Measurements from ENCODE around the gene GMDS. TPM values are rescaled to one million over a fixed set of nuclear protein-coding genes. Genes with fewer than 3 reads are reported as not detected.

GMDS gene
- total and polyA plus RNA-seq, 2 experiments from 2014 or later, result 6.3 to 17.7 TPM

- H3K27me3 ChIP-seq, result no peaks in the 10 kb centered on the region
- no peaks in the 10 kb centered on the region for H3K9me3 ChIP-seq (ENCODE audit: low read depth)
- no peaks in the 10 kb centered on the region for H3K36me3 ChIP-seq
- no peak overlapping the region for H3K27ac ChIP-seq
- TF ChIP-seq CTCF (IDR thresholded peaks at IDR 0.05; ENCODE audit: low read depth, low read length), result no peak
- DNase-seq (ENCODE audit: low read depth in 1 of 2, low spot score in 1 of 2), result no peak
- H3K4me1 ChIP-seq (ENCODE audit: low read depth), result peaks cover 13% of the 10 kb centered on the region
- no peak overlapping the region for H3K4me3 ChIP-seq
These were observed 470.0 kb downstream of the GMDS start for GRCh38 chr6:1775441-1775840.

- Histone ChIP-seq H3K4me3 (no peak overlapping the region), H3K9me3 (ENCODE audit: low read depth) (no peaks in the 10 kb centered on the region), H3K27me3 (no peaks in the 10 kb centered on the region), H3K36me3 (no peaks in the 10 kb centered on the region), H3K27ac (no peak overlapping the region), H3K4me1 (ENCODE audit: low read depth) (peaks cover 13% of the 10 kb centered on the region)
- no peak for DNase-seq (ENCODE audit: low read depth in 1 of 2, low spot score in 1 of 2)
- no peak for TF ChIP-seq CTCF (IDR thresholded peaks at IDR 0.05; ENCODE audit: low read depth, low read length)
These were observed 471.0 kb downstream of the GMDS start for GRCh38 chr6:1774226-1774915.

GRCh38 chr6:1773700-1774099, 471.7 kb downstream of the GMDS start:
- Histone ChIP-seq H3K36me3 (no peaks in the 10 kb centered on the region), H3K4me3 (no peak overlapping the region), H3K27ac (no peak overlapping the region), H3K9me3 (ENCODE audit: low read depth) (no peaks in the 10 kb centered on the region), H3K27me3 (no peaks in the 10 kb centered on the region), H3K4me1 (ENCODE audit: low read depth) (peaks cover 12% of the 10 kb centered on the region)
- DNase-seq (ENCODE audit: low read depth in 1 of 2, low spot score in 1 of 2), result no peak
- no peak for TF ChIP-seq CTCF (IDR thresholded peaks at IDR 0.05; ENCODE audit: low read depth, low read length)

- Histone ChIP-seq H3K9me3 (ENCODE audit: low read depth) (no peaks in the 10 kb centered on the region), H3K36me3 (no peaks in the 10 kb centered on the region), H3K4me3 (no peak overlapping the region), H3K4me1 (ENCODE audit: low read depth) (peaks cover 13% of the 10 kb centered on the region), H3K27me3 (no peaks in the 10 kb centered on the region), H3K27ac (no peak overlapping the region)
- DNase-seq (ENCODE audit: low read depth in 1 of 2, low spot score in 1 of 2), result peak in 1 of 2 donors; percentile 46
- TF ChIP-seq CTCF (IDR thresholded peaks at IDR 0.05; ENCODE audit: low read depth, low read length), result no peak
These were observed 474.3 kb downstream of the GMDS start for GRCh38 chr6:1770968-1771723.

GRCh38 chr6:1770435-1770843, 475.0 kb downstream of the GMDS start:
- Histone ChIP-seq H3K4me3 (no peak overlapping the region), H3K4me1 (ENCODE audit: low read depth) (peaks cover 13% of the 10 kb centered on the region), H3K27ac (no peak overlapping the region), H3K9me3 (ENCODE audit: low read depth) (no peaks in the 10 kb centered on the region), H3K27me3 (no peaks in the 10 kb centered on the region), H3K36me3 (no peaks in the 10 kb centered on the region)
- no peak for DNase-seq (ENCODE audit: low read depth in 1 of 2, low spot score in 1 of 2)
- no peak for TF ChIP-seq CTCF (IDR thresholded peaks at IDR 0.05; ENCODE audit: low read depth, low read length)
